ENCODE measurements around the gene MYBPHL.

Gene MYBPHL

GRCh38 chr1:109281680-109282496 is 24.9 kb downstream of the MYBPHL start:
- DNase-seq: no peak
- Mint-ChIP-seq H3K27me3 (peaks cover 5% of the 10 kb centered on the region), H3K4me1 (peaks cover 43% of the 10 kb centered on the region), H3K4me3 (peak overlapping the region; percentile 98), H3K9me3 (no peaks in the 10 kb centered on the region), H3K27ac (no peak overlapping the region), H3K36me3 (peaks cover 11% of the 10 kb centered on the region)
- CTCF ChIA-PET: interaction anchor here (0.9 to 3.3 kb wide), 5 partner anchors 22 to 251 kb away, joined by 3 to 41 read pairs (median 3); partner anchors contain the start of gene SORT1

- DNase-seq: no peak
- CTCF ChIA-PET: interaction anchor here (3.3 kb wide), 1 partner anchor 117 kb away, joined by 41 read pairs; the partner anchor contains the start of gene SORT1
- Mint-ChIP-seq H3K4me1 (peaks cover 43% of the 10 kb centered on the region), H3K9me3 (no peaks in the 10 kb centered on the region), H3K27me3 (no peaks in the 10 kb centered on the region), H3K36me3 (peaks cover 11% of the 10 kb centered on the region), H3K4me3 (no peak overlapping the region), H3K27ac (no peak overlapping the region)
These were observed 25.9 kb downstream of the MYBPHL start for GRCh38 chr1:109280862-109281261.

- Mint-ChIP-seq H3K4me1 (peaks cover 47% of the 10 kb centered on the region), H3K36me3 (peaks cover 11% of the 10 kb centered on the region), H3K27me3 (no peaks in the 10 kb centered on the region), H3K9me3 (no peaks in the 10 kb centered on the region), H3K4me3 (no peak overlapping the region), H3K27ac (no peak overlapping the region)
- no peak for DNase-seq
- CTCF ChIA-PET: interaction anchor here (4.8 to 5.7 kb wide), 3 partner anchors 15 to 252 kb away, joined by 26 to 115 read pairs (median 56); partner anchors contain the start of gene SORT1
These were observed 27.1 kb downstream of the MYBPHL start for GRCh38 chr1:109279615-109280278.

- H3K27me3 Mint-ChIP-seq: peaks cover 4% of the 10 kb centered on the region
- no peak overlapping the region for H3K4me3 Mint-ChIP-seq
- H3K9me3 Mint-ChIP-seq: no peaks in the 10 kb centered on the region
- CTCF ChIA-PET: interaction anchor here (0.8 to 5.7 kb wide), 18 partner anchors 8 to 257 kb away, joined by 3 to 115 read pairs (median 4); partner anchors contain the start of gene SORT1
- peaks cover 40% of the 10 kb centered on the region for H3K4me1 Mint-ChIP-seq
- DNase-seq: peak; percentile 76
- H3K27ac Mint-ChIP-seq: peak overlapping the region; percentile 24
- H3K36me3 Mint-ChIP-seq: peaks cover 8% of the 10 kb centered on the region
These were observed 29.2 kb downstream of the MYBPHL start for GRCh38 chr1:109277434-109278204.

- H3K27ac Mint-ChIP-seq: no peak overlapping the region
- peaks cover 27% of the 10 kb centered on the region for H3K4me1 Mint-ChIP-seq
- H3K4me3 Mint-ChIP-seq: no peak overlapping the region
- peaks cover 3% of the 10 kb centered on the region for H3K36me3 Mint-ChIP-seq
- CTCF ChIA-PET: interaction anchor here (1.1 to 5.7 kb wide), 5 partner anchors 9 to 255 kb away, joined by 4 to 115 read pairs (median 26); partner anchors contain the start of gene SORT1
- H3K27me3 Mint-ChIP-seq: peaks cover 4% of the 10 kb centered on the region
- H3K9me3 Mint-ChIP-seq: no peaks in the 10 kb centered on the region
- no peak for DNase-seq
These were observed 31.0 kb downstream of the MYBPHL start for GRCh38 chr1:109275706-109276345.

GRCh38 chr1:109274533-109275476 is 32.0 kb downstream of the MYBPHL start:
- Mint-ChIP-seq H3K36me3 (peaks cover 3% of the 10 kb centered on the region), H3K27me3 (peaks cover 4% of the 10 kb centered on the region), H3K9me3 (no peaks in the 10 kb centered on the region), H3K27ac (no peak overlapping the region), H3K4me1 (peaks cover 22% of the 10 kb centered on the region), H3K4me3 (no peak overlapping the region)
- DNase-seq: no peak
- CTCF ChIA-PET: interaction anchor here (5.7 kb wide), 1 partner anchor 10 kb away, joined by 26 read pairs; no protein-coding TSS in a partner anchor

- CTCF ChIA-PET: interaction anchor here (1.6 kb wide), 1 partner anchor 259 kb away, joined by 4 read pairs; no protein-coding TSS in a partner anchor
- Mint-ChIP-seq H3K4me1 (peaks cover 22% of the 10 kb centered on the region), H3K27me3 (peaks cover 4% of the 10 kb centered on the region), H3K36me3 (peaks cover 2% of the 10 kb centered on the region), H3K27ac (no peak overlapping the region), H3K9me3 (no peaks in the 10 kb centered on the region), H3K4me3 (no peak overlapping the region)
- DNase-seq: no peak
These were observed 33.1 kb downstream of the MYBPHL start for GRCh38 chr1:109273570-109274288.

GRCh38 chr1:109272831-109273547 is 33.8 kb downstream of the MYBPHL start:
- CTCF ChIA-PET: interaction anchor here (1.6 kb wide), 1 partner anchor 260 kb away, joined by 4 read pairs; no protein-coding TSS in a partner anchor
- H3K9me3 Mint-ChIP-seq: no peaks in the 10 kb centered on the region
- no peak for DNase-seq
- H3K36me3 Mint-ChIP-seq: peaks cover 2% of the 10 kb centered on the region
- H3K27me3 Mint-ChIP-seq: peaks cover 4% of the 10 kb centered on the region
- no peak overlapping the region for H3K27ac Mint-ChIP-seq
- no peak overlapping the region for H3K4me3 Mint-ChIP-seq
- peaks cover 22% of the 10 kb centered on the region for H3K4me1 Mint-ChIP-seq

- Mint-ChIP-seq H3K4me1 (peaks cover 20% of the 10 kb centered on the region), H3K27me3 (peaks cover 4% of the 10 kb centered on the region), H3K27ac (no peak overlapping the region), H3K36me3 (peaks cover 2% of the 10 kb centered on the region), H3K9me3 (no peaks in the 10 kb centered on the region), H3K4me3 (no peak overlapping the region)
- no peak for DNase-seq
- CTCF ChIA-PET: no interaction called here
These were observed 34.6 kb downstream of the MYBPHL start for GRCh38 chr1:109272021-109272799.

- CTCF ChIA-PET: no interaction called here
- Mint-ChIP-seq H3K9me3 (no peaks in the 10 kb centered on the region), H3K36me3 (no peaks in the 10 kb centered on the region), H3K27me3 (peaks cover 4% of the 10 kb centered on the region), H3K27ac (no peak overlapping the region), H3K4me3 (no peak overlapping the region), H3K4me1 (peaks cover 17% of the 10 kb centered on the region)
- DNase-seq: no peak
These were observed 35.4 kb downstream of the MYBPHL start for GRCh38 chr1:109271458-109271857.

GRCh38 chr1:109270623-109271317 is 36.0 kb downstream of the MYBPHL start:
- Mint-ChIP-seq H3K4me1 (peaks cover 17% of the 10 kb centered on the region), H3K9me3 (no peaks in the 10 kb centered on the region), H3K27ac (no peak overlapping the region), H3K27me3 (peaks cover 4% of the 10 kb centered on the region), H3K36me3 (no peaks in the 10 kb centered on the region), H3K4me3 (no peak overlapping the region)
- CTCF ChIA-PET: no interaction called here
- DNase-seq: no peak

All from activated naive CD4-positive, alpha-beta T cell treated with anti-CD3 and anti-CD28 coated beads, Interleukin-2, amount 10 ng/mL, durations not matched to agents 7 days and 5 days (primary cell).